ENCODE data around the gene LPO.

Gene LPO

GRCh38 chr17:58238147-58238634, at the start of gene LPO:
LPO (plus strand) TSS chr17:58238584; CDS start chr17:58242980, 4,396 bp downstream.
- DNase-seq: no peak

DNA sequence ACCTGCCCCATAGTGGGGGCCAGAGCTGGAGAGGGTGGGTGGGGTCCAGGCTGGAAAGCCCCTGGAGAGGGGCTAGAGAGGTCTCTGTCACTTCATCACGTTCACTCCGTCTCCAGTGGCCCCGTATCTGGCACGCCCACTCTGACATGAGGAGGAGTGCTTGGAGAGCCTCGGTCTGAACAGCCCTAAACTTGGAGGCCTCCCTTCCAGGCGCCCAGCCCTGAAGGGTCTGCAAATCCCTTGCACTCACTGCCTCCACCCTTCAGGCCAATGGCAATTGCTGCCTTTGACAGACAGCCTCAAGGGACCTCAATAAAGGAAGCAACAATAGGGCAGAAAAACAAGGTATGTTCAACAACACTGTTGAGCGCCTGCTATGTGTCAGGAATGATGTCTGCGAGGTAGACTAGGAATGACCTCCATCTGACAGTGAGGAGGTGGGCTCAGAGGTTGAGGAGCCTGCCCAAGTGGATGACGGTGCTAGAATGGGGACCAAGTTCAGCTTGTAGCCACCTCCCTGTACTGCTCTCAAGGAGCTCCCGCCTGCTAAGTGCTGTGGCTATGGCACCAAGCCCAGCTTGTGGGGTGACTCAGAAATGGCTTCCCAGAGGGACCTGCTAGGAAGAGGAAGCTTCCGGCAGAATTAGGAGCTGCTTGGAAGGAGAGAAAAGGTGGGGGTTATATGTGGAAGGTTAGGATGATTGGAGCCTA, 48.8 kb upstream of the LPO start:
- DNase-seq: no peak

DNA sequence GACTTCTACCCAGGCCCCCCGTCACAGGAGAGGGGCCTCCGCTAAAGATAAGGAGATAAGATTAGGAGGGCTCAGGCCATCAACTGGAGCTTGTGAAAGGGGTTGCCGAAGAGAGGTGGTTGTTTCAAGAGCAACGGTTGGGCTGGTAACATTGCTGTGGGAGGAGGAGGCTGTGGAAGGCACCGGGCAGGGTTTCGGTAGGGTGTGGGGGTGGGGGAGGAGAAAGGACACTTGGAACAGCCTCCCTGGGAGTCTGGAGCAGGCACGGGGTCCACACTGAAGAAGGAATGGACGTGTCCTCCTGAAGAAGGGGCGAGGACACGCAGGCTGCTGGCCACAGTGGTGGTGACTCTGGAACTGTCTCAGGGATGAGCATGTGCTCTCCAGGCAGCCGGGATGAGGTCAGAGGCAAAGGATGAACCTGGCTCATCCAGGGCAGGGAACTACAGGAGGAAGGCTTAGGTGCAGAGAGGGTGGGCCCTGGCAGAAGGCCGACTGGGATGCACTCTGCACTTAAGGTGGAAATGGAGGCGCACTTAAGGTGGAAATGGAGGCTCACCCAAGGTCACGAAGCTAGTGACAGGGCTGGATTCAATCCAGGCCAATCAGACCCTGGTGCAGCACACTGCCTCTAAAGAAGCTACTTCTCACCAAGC, 47.0 kb upstream of the LPO start:
- no peak for DNase-seq

- DNase-seq: no peak
Measured at GRCh38 chr17:58192612-58193011, 45.8 kb upstream of the LPO start, which contains the start of gene EPX. EPX (plus strand) TSS chr17:58192726; CDS start chr17:58192847, 121 bp downstream.

DNA sequence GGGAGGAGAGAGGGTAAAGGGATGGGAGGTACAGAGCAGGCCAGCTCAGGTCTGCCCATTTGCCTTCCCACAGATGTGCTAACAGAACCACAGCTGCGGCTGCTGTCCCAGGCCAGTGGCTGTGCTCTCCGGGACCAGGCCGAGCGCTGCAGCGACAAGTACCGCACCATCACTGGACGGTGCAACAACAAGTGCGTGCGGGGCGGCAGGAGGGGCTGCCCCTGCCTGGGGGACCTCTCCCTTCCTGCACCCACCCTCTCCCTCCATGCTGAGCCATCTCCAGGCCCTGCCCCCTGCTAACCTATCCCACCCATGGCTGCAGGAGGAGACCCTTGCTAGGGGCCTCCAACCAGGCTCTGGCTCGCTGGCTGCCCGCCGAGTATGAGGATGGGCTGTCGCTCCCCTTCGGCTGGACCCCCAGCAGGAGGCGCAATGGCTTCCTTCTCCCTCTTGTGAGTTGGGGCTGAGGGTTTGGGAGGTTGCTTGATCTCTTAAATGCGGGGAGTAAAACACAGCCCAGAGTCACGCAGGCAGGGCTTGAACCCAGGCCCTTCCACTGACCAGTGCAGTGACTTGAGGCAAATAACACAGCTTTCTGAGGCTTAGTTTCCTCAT, 44.6 kb upstream of the LPO start:
- DNase-seq: no peak

DNA sequence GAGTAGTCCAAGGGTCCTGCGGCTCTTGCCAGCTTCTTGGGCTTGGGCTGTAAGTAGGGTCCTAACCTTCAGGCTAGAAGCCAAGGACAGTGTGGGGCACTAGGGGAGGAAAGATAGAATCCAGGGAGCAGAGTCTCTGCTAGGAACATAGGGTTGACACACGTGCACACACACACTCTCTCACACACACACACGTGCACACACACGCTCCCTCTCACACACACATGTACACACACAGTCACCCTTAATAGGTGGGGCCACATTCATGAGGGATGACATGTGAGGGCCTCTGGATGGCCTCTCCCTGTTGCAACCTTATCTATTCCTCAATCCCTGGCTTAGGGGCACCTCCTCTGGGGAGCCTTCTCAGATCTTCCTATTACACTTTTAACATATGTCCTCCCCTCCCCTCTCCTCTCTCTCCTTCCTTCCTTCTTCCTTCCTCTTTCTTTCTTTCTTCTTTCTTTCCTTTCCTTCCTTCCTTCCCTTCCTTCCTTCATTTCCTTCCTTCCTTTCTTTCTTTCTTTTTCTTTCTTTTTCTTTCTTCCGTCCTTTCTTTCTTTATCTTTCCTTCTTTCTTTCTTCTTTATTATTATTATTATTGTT, 42.8 kb upstream of the LPO start:
- no peak for DNase-seq

- DNase-seq: no peak
Measured at GRCh38 chr17:58196610-58197009, 41.8 kb upstream of the LPO start.

GRCh38 chr17:58200024-58200633, 38.3 kb upstream of the LPO start:
- DNase-seq: peak; percentile 62

DNA sequence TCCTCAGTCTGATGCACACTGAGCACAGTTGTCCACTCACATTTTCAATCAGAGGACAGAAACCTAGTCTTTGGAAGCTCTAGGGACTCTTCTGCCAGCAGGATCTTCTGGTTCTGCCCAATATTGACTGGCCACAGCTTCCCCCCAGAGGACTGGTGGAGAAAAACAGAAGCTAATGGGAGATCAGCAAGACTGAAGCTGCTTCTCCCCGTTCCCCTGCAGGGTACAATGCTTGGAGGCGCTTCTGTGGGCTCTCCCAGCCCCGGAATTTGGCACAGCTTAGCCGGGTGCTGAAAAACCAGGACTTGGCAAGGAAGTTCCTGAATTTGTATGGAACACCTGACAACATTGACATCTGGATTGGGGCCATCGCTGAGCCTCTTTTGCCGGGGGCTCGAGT, 35.5 kb upstream of the LPO start:
- DNase-seq: no peak

DNA sequence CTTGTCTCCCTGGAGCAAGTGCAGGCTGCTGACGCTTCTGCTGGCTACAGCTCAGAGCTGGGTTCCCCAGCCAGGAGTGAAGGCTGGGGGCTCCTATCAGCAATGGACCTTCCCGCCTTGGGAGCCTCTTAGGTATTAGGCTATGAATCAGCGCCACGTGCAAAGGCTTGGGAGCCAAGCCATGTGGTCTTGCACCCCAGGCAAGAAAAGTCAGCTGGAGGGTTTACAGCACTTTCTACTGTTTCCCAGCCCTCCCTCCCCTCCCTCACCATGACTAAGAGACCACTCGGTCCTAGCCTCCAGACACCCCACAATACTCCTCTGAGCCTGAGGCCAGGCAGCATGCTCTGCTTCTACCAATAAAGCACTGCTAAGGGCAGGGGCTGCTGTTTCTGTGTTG, 33.6 kb upstream of the LPO start:
- DNase-seq: no peak

DNA sequence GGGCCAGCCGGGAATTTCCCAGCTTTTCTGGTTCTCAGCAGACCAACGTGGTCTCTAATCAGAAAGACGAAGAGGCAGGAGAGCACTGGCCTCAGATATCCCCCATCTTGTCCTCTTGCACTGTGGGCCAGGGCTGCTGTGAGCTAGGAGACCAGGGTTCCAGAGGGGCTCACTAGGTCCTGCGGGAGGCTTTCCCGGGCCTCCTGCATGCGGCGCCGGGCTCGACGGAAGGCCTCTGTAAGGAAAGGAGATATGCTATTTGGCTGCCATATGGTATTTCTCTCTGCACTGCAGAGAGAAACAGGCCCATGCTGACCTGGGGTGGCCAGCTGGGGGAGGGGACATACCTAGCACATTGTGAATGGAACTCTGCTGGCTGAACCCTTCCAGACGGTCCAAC, 32.4 kb upstream of the LPO start:
- DNase-seq: no peak

- DNase-seq: no peak
Measured at GRCh38 chr17:58207451-58207850, 30.9 kb upstream of the LPO start.

- no peak for DNase-seq
Measured at GRCh38 chr17:58208344-58208743, 30.0 kb upstream of the LPO start.

DNA sequence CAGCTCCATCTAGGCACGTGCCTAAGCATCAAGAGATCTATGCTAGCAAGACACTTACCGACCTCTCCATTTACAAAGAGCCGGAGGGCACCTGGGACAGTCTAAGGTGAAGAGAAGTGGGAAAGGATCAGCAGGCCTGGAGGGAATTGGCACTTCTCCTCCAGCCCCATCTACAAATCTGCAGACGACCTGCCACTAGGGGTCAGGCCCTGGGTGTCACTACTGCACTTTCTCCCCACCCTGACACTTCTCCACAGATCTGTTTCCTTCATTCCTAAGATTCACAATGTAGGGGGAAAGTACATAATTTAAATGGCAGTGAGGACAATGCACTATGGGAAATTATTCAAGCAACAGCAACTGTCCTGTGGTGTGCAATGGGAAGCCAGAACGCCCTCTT, 27.5 kb upstream of the LPO start:
- DNase-seq: no peak

DNA sequence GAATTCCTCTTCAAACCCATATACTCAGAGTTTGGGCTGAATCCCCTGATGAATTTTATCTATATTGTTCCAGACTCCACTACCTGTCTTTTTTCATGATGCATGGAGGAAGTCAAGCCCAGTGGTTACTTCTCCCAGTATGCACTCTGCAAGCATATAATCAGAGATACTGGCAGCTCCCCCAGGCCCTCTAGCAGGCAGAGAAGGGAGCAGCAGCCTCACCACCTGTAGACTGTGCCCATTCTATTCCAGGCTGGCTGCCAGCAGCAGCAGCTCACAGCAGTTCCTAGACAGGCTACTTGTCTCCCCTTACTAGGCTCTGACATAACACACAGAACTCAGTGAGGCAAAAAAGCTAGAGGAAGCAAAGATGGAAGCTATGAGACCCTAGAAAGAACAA, 22.7 kb upstream of the LPO start:
- DNase-seq: no peak

DNA sequence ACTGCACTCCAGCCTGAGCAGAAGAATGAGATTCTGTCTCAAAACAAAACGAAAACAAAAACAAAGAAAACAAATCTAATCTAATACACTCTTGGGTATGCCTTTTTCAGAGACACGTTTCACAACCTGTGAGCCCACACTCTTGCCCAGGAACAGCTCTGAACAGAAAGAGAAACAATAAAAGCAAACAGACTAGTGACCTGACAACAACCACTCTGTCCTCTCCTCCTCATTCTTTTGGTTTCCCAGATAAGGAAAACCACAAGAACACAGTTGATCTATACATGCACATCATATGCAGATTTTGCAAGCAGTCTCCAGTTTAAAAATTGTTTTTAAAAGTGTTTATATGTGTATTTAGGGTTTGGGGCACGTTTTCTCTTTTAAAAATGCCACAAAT, 20.6 kb upstream of the LPO start:
- DNase-seq: no peak

DNA sequence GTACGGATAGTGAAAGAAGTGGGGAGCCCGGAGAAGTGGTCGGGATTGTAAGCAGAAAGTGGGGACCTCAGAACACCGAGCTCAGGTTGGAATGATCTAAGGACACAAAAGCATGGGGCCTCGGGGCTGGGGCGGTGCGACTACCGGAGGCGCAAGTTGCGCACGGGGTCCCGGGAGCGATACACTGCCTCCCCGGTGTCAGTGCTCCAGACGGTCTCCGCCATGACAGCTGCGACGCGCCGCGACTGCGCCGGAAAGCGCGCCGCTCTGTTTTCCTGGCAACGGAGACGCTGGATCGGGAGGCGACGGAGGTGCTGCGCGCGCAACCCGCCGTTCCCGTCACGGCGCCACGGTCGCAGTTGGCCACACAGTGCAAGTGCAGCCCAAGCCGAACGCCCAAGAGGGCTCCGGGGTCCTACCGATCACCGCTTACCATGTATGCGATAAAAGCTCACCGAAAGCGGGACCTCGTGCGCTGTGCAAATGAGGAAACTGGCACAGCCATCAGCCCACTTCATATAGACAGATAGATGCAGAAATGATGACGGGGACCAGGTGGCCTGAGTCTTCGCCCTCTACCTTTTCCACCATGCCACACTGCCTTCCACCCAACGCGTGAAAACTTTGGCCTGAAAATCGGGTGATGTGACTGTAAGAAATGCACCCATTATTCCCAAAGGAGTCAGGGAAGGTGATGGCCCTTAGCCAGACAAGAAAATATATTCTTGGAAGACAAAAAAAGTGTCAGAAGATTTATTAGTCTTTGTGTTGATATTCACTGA, 19.2 kb upstream of the LPO start, which contains the start of gene MKS1:
TSS of gene MKS1 (minus strand) at position 249 of the 782 bp plus-strand sequence. CDS start at position 224, 25 bp downstream.
- DNase-seq: peak; percentile 96

- DNase-seq: no peak
Measured at GRCh38 chr17:58219789-58220183, 18.6 kb upstream of the LPO start.

GRCh38 chr17:58224315-58224714, 14.1 kb upstream of the LPO start:
- no peak for DNase-seq

DNA sequence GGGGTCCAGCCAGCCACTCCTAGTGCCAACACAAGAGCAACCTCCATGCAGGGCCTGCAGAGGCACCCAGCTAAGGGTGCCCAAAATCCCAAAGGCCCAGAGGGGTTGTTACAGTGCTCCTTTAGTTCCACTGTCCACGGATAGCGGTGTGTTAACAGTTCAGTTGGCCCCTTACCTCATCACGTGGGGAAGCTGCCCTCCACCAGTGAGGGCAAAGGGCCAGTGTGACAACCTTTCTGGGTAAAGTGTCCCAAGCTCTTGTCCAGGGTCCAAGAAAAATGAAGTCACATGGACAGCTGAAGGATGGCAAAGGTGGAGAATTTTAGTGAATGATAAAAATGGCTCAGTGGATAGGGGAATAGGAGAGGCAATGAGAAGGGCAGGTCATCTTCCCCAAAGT, 10.7 kb upstream of the LPO start:
- no peak for DNase-seq

DNA sequence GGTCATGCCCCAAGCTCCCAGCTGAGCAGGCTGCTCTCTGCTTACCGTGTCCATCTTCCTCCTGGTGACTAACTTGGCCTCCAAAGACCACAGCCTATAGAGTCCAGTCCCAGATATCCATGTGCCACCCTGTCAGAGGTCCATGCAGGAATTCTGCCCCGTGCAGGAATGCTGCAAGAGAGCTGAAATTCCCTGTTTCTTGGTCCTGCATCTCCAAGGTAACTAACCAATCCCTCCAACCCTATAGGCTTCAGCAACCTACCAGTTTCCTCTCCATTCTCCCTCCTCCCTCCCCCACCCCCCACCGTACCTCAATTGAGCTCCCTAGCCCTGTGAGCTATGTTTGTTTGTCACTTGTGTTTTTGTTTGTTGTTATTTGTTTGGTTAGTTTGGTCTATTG, 9.7 kb upstream of the LPO start:
- no peak for DNase-seq

DNA sequence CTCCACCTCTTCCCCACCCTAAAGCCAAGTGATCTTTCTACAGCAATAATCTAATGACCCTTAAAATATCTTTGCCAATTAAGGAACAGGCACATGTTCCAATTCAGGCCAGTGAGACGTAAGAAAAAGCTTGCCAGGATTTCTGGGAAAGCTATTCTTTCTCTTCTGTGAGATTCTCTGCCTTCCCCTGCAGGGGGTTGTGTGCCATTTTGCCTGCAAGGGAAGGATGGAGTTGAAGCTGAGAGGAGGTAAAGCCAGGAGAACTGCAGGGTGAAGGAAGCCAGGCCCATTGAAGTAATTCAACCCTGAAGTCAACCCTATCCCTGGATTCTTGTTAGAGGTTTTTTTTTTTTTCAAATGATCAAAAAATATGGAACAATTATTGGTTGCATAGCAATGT, 9.0 kb upstream of the LPO start:
- no peak for DNase-seq

All from stimulated activated CD4-positive, alpha-beta T cell treated with anti-CD3 and anti-CD28 coated beads, Interleukin-4, amount 100 ng/mL, for 1 hour (primary cell).